BLaER1 treated with 17β-estradiol and CSF1 and Interleukin-3, amounts not matched to agents 10 nM and 100 nM (cell line): ENCODE data around the gene ADCY1.

ENCODE experiments used
- H3K27ac ChIP-seq, 11 experiments: shearing (Covaris generic); formaldehyde crosslinking; 2 replicates each; pipeline ENCODE4 v1.8.1; 2022
- H3K27me3 ChIP-seq, 11 experiments: shearing (Covaris generic); formaldehyde crosslinking; 2 replicates each; pipeline ENCODE4 v1.8.1; 2022
- H3K36me3 ChIP-seq, 11 experiments: shearing (Covaris generic); formaldehyde crosslinking; 2 replicates each; pipeline ENCODE4 v1.8.1; 2022
- H3K4me1 ChIP-seq, 10 experiments: shearing (Covaris generic); formaldehyde crosslinking; 2 replicates each; pipeline ENCODE4 v1.8.1; 2022
- H3K4me2 ChIP-seq, 11 experiments: shearing (Covaris generic); formaldehyde crosslinking; 2 replicates each; pipeline ENCODE4 v1.8.1; 2022
- H3K4me3 ChIP-seq, 10 experiments: shearing (Covaris generic); formaldehyde crosslinking; 2 replicates each; pipeline ENCODE4 v1.8.1; 2022
- H3K9ac ChIP-seq, 11 experiments: shearing (Covaris generic); formaldehyde crosslinking; 2 replicates each; pipeline ENCODE4 v1.8.1; 2022
- H3K9me3 ChIP-seq, 11 experiments: shearing (Covaris generic); formaldehyde crosslinking; replicated peaks in 1 of 11; 2 replicates each; pipeline ENCODE4 v1.8.1; 2022
- H4K20me1 ChIP-seq, 11 experiments: shearing (Covaris generic); formaldehyde crosslinking; 2 replicates each; pipeline ENCODE4 v1.8.1; 2022
- Cebpa-rat ChIP-seq, 11 experiments: shearing (Covaris generic); IDR thresholded peaks; 2 replicates each; pipeline ENCODE4 v1.8.1; 2022

ADCY1 gene

GRCh38 chr7:45649560-45650346 is 75.6 kb downstream of the ADCY1 start:
- H3K9ac ChIP-seq = no peak overlapping the region
- H3K36me3 ChIP-seq = no peaks in the 10 kb centered on the region
- H3K4me3 ChIP-seq = no peak overlapping the region
- no peak overlapping the region for H3K27ac ChIP-seq
- no peak for TF ChIP-seq Cebpa-rat (IDR thresholded peaks at IDR 0.05)
- no peaks in the 10 kb centered on the region for H3K27me3 ChIP-seq
- no peak overlapping the region for H3K4me2 ChIP-seq
- H3K4me1 ChIP-seq = peaks cover 10 to 15% (median 13%) of the 10 kb centered on the region in 10 experiments
- no peaks in the 10 kb centered on the region for H3K9me3 ChIP-seq
- H4K20me1 ChIP-seq = no peaks in the 10 kb centered on the region

GRCh38 chr7:45650404-45651394 is 76.5 kb downstream of the ADCY1 start:
- Histone ChIP-seq H3K4me1 (peaks cover 10 to 15% (median 13%) of the 10 kb centered on the region in 10 experiments), H3K4me2 (peak overlapping the region; percentile 51 to 78 (median 73)), H3K9me3 (no peaks in the 10 kb centered on the region), H3K36me3 (no peaks in the 10 kb centered on the region), H4K20me1 (no peaks in the 10 kb centered on the region), H3K27ac (peak overlapping the region in 8 of 11 experiments; percentile 7 to 55 (median 42); a peak in 12 of 22 replicates), H3K27me3 (no peaks in the 10 kb centered on the region), H3K9ac (no peak overlapping the region; a peak in 1 of 22 replicates), H3K4me3 (no peak overlapping the region)
- TF ChIP-seq Cebpa-rat (IDR thresholded peaks at IDR 0.05) = no peak

GRCh38 chr7:45651540-45651939 is 77.4 kb downstream of the ADCY1 start:
- Histone ChIP-seq H3K27me3 (no peaks in the 10 kb centered on the region), H3K4me3 (no peak overlapping the region), H3K27ac (peak overlapping the region in 4 of 11 experiments; percentile 30 to 55 (median 46); a peak in 4 of 22 replicates), H3K4me1 (peaks cover 10 to 15% (median 13%) of the 10 kb centered on the region in 10 experiments), H4K20me1 (no peaks in the 10 kb centered on the region), H3K36me3 (no peaks in the 10 kb centered on the region), H3K9me3 (no peaks in the 10 kb centered on the region), H3K4me2 (peak overlapping the region in 9 of 11 experiments; percentile 60 to 78 (median 73); a peak in 13 of 22 replicates), H3K9ac (no peak overlapping the region)
- no peak for TF ChIP-seq Cebpa-rat (IDR thresholded peaks at IDR 0.05)

- Histone ChIP-seq H3K9ac (no peak overlapping the region), H3K4me2 (no peak overlapping the region), H3K4me1 (peaks cover 10 to 15% (median 13%) of the 10 kb centered on the region in 10 experiments), H3K4me3 (no peak overlapping the region), H4K20me1 (no peaks in the 10 kb centered on the region), H3K36me3 (no peaks in the 10 kb centered on the region), H3K27me3 (no peaks in the 10 kb centered on the region), H3K27ac (no peak overlapping the region), H3K9me3 (no peaks in the 10 kb centered on the region)
- no peak for TF ChIP-seq Cebpa-rat (IDR thresholded peaks at IDR 0.05)
These were observed 78.5 kb downstream of the ADCY1 start for GRCh38 chr7:45652630-45653029.

GRCh38 chr7:45653209-45653907 is 79.2 kb downstream of the ADCY1 start:
- Histone ChIP-seq H3K4me3 (no peak overlapping the region), H3K4me2 (no peak overlapping the region), H4K20me1 (no peaks in the 10 kb centered on the region), H3K9ac (no peak overlapping the region), H3K9me3 (no peaks in the 10 kb centered on the region), H3K27ac (no peak overlapping the region), H3K4me1 (peaks cover 10 to 15% (median 13%) of the 10 kb centered on the region in 10 experiments), H3K36me3 (no peaks in the 10 kb centered on the region), H3K27me3 (no peaks in the 10 kb centered on the region)
- no peak for TF ChIP-seq Cebpa-rat (IDR thresholded peaks at IDR 0.05)

- Histone ChIP-seq H3K9ac (no peak overlapping the region), H3K27me3 (no peaks in the 10 kb centered on the region), H3K4me3 (no peak overlapping the region), H4K20me1 (no peaks in the 10 kb centered on the region), H3K36me3 (no peaks in the 10 kb centered on the region), H3K4me1 (peaks cover 10 to 19% (median 15%) of the 10 kb centered on the region in 10 experiments), H3K27ac (no peak overlapping the region), H3K9me3 (no peaks in the 10 kb centered on the region), H3K4me2 (no peak overlapping the region)
- no peak for TF ChIP-seq Cebpa-rat (IDR thresholded peaks at IDR 0.05)
These were observed 80.2 kb downstream of the ADCY1 start for GRCh38 chr7:45654341-45654740.

GRCh38 chr7:45655539-45655938 is 81.4 kb downstream of the ADCY1 start:
- H3K9me3 ChIP-seq = no peaks in the 10 kb centered on the region
- no peaks in the 10 kb centered on the region for H4K20me1 ChIP-seq
- H3K4me1 ChIP-seq = peaks cover 7 to 16% (median 11%) of the 10 kb centered on the region in 10 experiments
- no peak overlapping the region for H3K9ac ChIP-seq
- H3K27ac ChIP-seq = no peak overlapping the region
- no peaks in the 10 kb centered on the region for H3K36me3 ChIP-seq
- H3K4me3 ChIP-seq = no peak overlapping the region
- H3K4me2 ChIP-seq = no peak overlapping the region
- no peaks in the 10 kb centered on the region for H3K27me3 ChIP-seq
- TF ChIP-seq Cebpa-rat (IDR thresholded peaks at IDR 0.05) = no peak

GRCh38 chr7:45656431-45656830 is 82.3 kb downstream of the ADCY1 start:
- no peaks in the 10 kb centered on the region for H3K27me3 ChIP-seq
- H3K4me1 ChIP-seq = peaks cover 0 to 8% (median 2%) of the 10 kb centered on the region in 10 experiments; a peak in 13 of 20 replicates
- no peak overlapping the region for H3K27ac ChIP-seq
- H3K9ac ChIP-seq = no peak overlapping the region
- H3K36me3 ChIP-seq = no peaks in the 10 kb centered on the region
- H3K9me3 ChIP-seq = no peaks in the 10 kb centered on the region
- no peak for TF ChIP-seq Cebpa-rat (IDR thresholded peaks at IDR 0.05)
- no peak overlapping the region for H3K4me3 ChIP-seq
- H3K4me2 ChIP-seq = no peak overlapping the region
- H4K20me1 ChIP-seq = no peaks in the 10 kb centered on the region
